NCI-H524 treated with DMSO at 0.1 percent for 48 hours (cell line): ENCODE measurements around the gene RIPPLY2.

Experiments used
- DNase-seq: peaks from one replicate; lab custom pipeline; 2025; lab: John Stamatoyannopoulos, UW

The RIPPLY2 gene

GRCh38 chr6:83905648-83906047, 52.5 kb downstream of the RIPPLY2 start:
- no peak for DNase-seq
